ENCODE measurements around the gene CTNNB1.

Gene CTNNB1

GRCh38 chr3:41198950-41199865 is at the start of gene CTNNB1:
Gene CTNNB1 (plus strand): TSS chr3:41199505. CDS start chr3:41224069, 24,564 bp downstream.
- Histone ChIP-seq H3K9me3 (ENCODE audit: control insufficient read depth, low read depth, low read length) (no peaks in the 10 kb centered on the region), H3K27me3 (ENCODE audit: control insufficient read depth, insufficient read depth, low read length) (peaks cover 10% of the 10 kb centered on the region), H3K4me1 (ENCODE audit: control insufficient read depth, low read depth, low read length) (peaks cover 32% of the 10 kb centered on the region), H3K9ac (ENCODE audit: low read length) (peak within 1 kb of the TSS; percentile 96), H3K36me3 (ENCODE audit: control insufficient read depth, low read depth, low read length) (no peaks in the 10 kb centered on the region), H3K4me3 (ENCODE audit: low read length) (peak within 1 kb of the TSS; percentile 98), H3K27ac (ENCODE audit: low read length) (peak within 1 kb of the TSS; percentile 85)

DNA sequence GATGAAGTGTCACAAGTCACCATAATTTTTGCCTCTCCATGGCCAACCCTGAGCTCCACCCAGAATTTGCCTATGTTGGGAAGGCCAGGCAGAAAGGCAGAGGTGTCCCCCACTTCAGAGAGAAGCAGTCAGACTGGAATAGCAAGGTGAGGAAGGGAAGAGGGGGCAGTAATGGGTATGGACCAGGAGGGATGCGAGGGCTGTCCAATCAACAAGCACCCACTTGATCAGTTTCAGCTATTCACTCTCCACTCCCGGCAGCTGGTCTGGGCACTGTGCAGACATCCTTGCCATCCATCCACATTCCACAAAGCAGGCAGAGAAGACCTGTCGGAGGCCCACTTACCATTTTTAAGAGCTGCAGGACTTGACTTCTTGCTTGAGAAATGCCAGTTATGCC is 43.5 kb upstream of the CTNNB1 start:
- Histone ChIP-seq H3K36me3 (ENCODE audit: control insufficient read depth, low read depth, low read length) (no peaks in the 10 kb centered on the region), H3K9ac (ENCODE audit: low read length) (no peak overlapping the region), H3K4me1 (ENCODE audit: control insufficient read depth, low read depth, low read length) (peaks cover 9% of the 10 kb centered on the region)

DNA sequence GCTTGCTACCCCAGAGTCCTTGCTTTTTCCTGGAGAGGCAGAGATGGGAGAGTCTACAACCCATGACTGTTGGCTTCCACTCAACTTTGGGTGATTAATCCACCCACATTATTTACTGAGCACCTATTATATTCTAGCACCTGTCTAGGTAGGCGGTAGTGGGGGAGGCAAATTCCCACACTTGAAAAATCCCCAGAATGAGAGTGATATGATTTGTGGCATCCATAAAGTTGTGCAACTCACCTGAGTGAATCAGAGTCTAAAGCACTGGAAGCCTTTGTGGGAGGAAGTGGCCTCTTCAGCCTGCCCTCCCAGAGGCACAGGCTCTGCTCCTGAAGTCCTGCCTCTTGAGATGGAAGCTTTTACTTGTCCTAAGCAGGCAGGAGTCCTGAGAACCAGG is 40.4 kb upstream of the CTNNB1 start:
- Histone ChIP-seq H3K27ac (ENCODE audit: low read length) (no peak overlapping the region), H3K36me3 (ENCODE audit: control insufficient read depth, low read depth, low read length) (no peaks in the 10 kb centered on the region), H3K9ac (ENCODE audit: low read length) (no peak overlapping the region), H3K4me3 (ENCODE audit: low read length) (no peak overlapping the region), H3K9me3 (ENCODE audit: control insufficient read depth, low read depth, low read length) (no peaks in the 10 kb centered on the region), H3K27me3 (ENCODE audit: control insufficient read depth, insufficient read depth, low read length) (no peaks in the 10 kb centered on the region), H3K4me1 (ENCODE audit: control insufficient read depth, low read depth, low read length) (peaks cover 9% of the 10 kb centered on the region)

More for the DNA sequence above, 43.5 kb upstream of the CTNNB1 start:
- Histone ChIP-seq H3K4me3 (ENCODE audit: low read length) (no peak overlapping the region), H3K27ac (ENCODE audit: low read length) (no peak overlapping the region), H3K27me3 (ENCODE audit: control insufficient read depth, insufficient read depth, low read length) (no peaks in the 10 kb centered on the region), H3K9me3 (ENCODE audit: control insufficient read depth, low read depth, low read length) (no peaks in the 10 kb centered on the region)

DNA sequence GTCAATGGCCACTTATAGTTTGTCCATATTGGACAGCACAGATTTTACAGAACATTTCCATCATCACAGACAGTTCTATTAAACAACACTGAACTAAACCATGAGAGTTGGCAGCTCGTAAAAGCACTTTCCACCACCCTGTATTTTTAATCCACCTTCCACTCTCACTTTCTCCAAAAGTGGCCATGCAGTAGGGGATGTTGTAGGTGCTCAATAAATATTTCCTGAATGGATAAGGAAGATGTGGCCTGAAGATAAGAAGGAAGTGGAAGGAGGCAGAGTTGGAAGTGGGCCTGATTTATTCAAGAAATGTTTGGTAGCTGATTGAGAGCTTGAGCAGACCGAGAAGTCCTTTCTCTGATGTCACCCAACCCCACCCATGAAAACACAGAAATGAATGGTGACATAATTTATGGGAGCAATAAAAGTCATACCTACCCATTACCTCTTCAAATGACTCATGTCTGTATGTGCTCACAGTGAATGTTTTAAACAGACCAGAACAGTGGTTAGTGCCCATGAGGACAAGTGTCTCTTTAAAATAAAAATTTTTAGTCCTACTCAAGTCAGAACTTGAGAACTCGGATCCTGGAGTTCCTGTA is 39.6 kb upstream of the CTNNB1 start:
- Histone ChIP-seq H3K9me3 (ENCODE audit: control insufficient read depth, low read depth, low read length) (no peaks in the 10 kb centered on the region), H3K36me3 (ENCODE audit: control insufficient read depth, low read depth, low read length) (no peaks in the 10 kb centered on the region), H3K27ac (ENCODE audit: low read length) (no peak overlapping the region), H3K27me3 (ENCODE audit: control insufficient read depth, insufficient read depth, low read length) (no peaks in the 10 kb centered on the region), H3K4me1 (ENCODE audit: control insufficient read depth, low read depth, low read length) (peaks cover 9% of the 10 kb centered on the region), H3K4me3 (ENCODE audit: low read length) (no peak overlapping the region), H3K9ac (ENCODE audit: low read length) (no peak overlapping the region)

DNA sequence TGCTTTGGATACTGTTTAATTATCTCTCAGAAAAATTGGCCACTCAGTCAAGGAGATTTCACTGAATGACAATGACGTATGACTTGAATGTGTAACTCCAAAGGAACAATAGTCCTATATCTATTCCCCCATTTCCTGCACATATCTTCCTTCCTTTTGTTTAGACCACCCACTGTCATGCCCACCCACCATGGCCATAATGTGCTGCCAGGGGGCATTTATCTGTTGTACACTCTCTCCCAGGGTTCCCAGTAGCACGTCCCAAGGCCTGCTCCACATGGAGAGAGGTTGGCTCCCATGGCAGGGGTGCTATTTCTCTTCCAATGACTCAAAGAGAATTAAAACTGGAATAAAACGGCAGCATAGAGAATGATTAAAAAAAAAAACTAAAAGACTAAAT is 36.8 kb upstream of the CTNNB1 start:
- no peak overlapping the region for H3K27ac ChIP-seq (ENCODE audit: low read length)
- H3K27me3 ChIP-seq (ENCODE audit: control insufficient read depth, insufficient read depth, low read length), result no peaks in the 10 kb centered on the region
- H3K36me3 ChIP-seq (ENCODE audit: control insufficient read depth, low read depth, low read length), result no peaks in the 10 kb centered on the region
- peaks cover 9% of the 10 kb centered on the region for H3K4me1 ChIP-seq (ENCODE audit: control insufficient read depth, low read depth, low read length)
- no peak overlapping the region for H3K4me3 ChIP-seq (ENCODE audit: low read length)
- no peaks in the 10 kb centered on the region for H3K9me3 ChIP-seq (ENCODE audit: control insufficient read depth, low read depth, low read length)
- no peak overlapping the region for H3K9ac ChIP-seq (ENCODE audit: low read length)

DNA sequence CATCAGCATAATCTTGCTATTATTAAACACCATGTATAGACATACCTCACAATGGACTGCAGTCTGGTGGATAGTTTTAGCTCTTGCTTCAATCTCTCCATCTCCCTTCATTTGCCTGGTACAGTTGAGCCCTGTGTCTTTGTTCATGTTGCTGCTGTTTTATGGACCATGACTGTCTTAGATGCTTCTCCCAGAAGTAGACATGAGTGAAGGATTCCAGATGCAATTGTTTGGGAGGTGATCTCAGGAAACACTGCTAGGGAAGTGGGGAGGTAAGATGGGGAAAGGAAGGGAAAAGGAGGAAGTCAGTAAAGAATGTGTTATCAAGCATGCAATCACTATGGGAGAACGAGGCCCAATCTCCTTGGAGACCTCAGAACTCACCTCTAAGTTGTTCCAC is 36.3 kb upstream of the CTNNB1 start:
- H3K4me1 ChIP-seq (ENCODE audit: control insufficient read depth, low read depth, low read length), result peaks cover 9% of the 10 kb centered on the region
- H3K9me3 ChIP-seq (ENCODE audit: control insufficient read depth, low read depth, low read length), result no peaks in the 10 kb centered on the region
- H3K36me3 ChIP-seq (ENCODE audit: control insufficient read depth, low read depth, low read length), result no peaks in the 10 kb centered on the region

GRCh38 chr3:41163421-41163820 is 35.9 kb upstream of the CTNNB1 start:
- Histone ChIP-seq H3K27me3 (ENCODE audit: control insufficient read depth, insufficient read depth, low read length) (no peaks in the 10 kb centered on the region), H3K27ac (ENCODE audit: low read length) (no peak overlapping the region), H3K9ac (ENCODE audit: low read length) (no peak overlapping the region), H3K4me1 (ENCODE audit: control insufficient read depth, low read depth, low read length) (peaks cover 7% of the 10 kb centered on the region), H3K4me3 (ENCODE audit: low read length) (no peak overlapping the region), H3K9me3 (ENCODE audit: control insufficient read depth, low read depth, low read length) (no peaks in the 10 kb centered on the region), H3K36me3 (ENCODE audit: control insufficient read depth, low read depth, low read length) (no peaks in the 10 kb centered on the region)

More for the DNA sequence above, 36.3 kb upstream of the CTNNB1 start:
- Histone ChIP-seq H3K27ac (ENCODE audit: low read length) (no peak overlapping the region), H3K4me3 (ENCODE audit: low read length) (no peak overlapping the region), H3K27me3 (ENCODE audit: control insufficient read depth, insufficient read depth, low read length) (no peaks in the 10 kb centered on the region), H3K9ac (ENCODE audit: low read length) (no peak overlapping the region)

- Histone ChIP-seq H3K27ac (ENCODE audit: low read length) (no peak overlapping the region), H3K36me3 (ENCODE audit: control insufficient read depth, low read depth, low read length) (no peaks in the 10 kb centered on the region), H3K27me3 (ENCODE audit: control insufficient read depth, insufficient read depth, low read length) (no peaks in the 10 kb centered on the region), H3K9me3 (ENCODE audit: control insufficient read depth, low read depth, low read length) (no peaks in the 10 kb centered on the region), H3K4me1 (ENCODE audit: control insufficient read depth, low read depth, low read length) (no peaks in the 10 kb centered on the region), H3K9ac (ENCODE audit: low read length) (no peak overlapping the region), H3K4me3 (ENCODE audit: low read length) (no peak overlapping the region)
Observed at GRCh38 chr3:41164777-41165176, 34.5 kb upstream of the CTNNB1 start.

DNA sequence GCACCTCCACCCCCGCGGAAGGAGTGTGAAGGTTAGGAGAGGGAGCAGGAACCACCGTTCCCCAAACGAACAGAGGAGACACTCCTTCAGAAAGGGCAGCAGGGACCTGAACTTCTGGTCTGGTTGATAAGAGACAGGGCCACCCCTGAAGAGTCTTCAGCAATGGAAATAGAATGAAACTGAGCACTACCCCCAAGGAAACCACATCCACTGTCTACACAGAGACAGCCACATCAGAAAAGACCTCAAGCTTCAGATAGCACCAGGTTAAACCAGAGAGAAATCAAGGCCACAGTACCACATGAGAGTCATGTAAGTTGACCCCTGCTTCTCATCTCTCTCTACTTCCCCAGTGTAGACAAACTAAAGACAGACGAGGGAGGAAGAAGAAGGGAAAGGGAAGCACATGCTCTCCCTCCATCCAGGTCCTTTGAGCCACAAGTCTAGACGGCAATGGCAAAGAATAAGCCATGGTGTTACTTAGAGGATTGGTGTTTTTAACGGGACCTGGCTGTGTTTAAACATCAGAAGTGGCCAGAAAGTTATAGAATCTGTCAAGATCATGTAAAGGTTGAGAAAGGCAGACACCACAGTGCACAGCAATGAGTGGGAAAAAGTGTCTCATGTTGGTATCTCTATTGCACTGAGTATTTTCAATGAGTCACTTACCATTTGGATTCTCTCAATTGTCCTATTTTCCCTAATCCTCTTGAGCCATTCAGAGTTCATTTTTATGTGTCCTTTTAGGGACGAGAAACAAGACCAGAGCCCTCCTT is 31.4 kb upstream of the CTNNB1 start:
- Histone ChIP-seq H3K9me3 (ENCODE audit: control insufficient read depth, low read depth, low read length) (no peaks in the 10 kb centered on the region), H3K4me1 (ENCODE audit: control insufficient read depth, low read depth, low read length) (no peaks in the 10 kb centered on the region), H3K36me3 (ENCODE audit: control insufficient read depth, low read depth, low read length) (no peaks in the 10 kb centered on the region), H3K4me3 (ENCODE audit: low read length) (no peak overlapping the region), H3K9ac (ENCODE audit: low read length) (no peak overlapping the region), H3K27me3 (ENCODE audit: control insufficient read depth, insufficient read depth, low read length) (no peaks in the 10 kb centered on the region), H3K27ac (ENCODE audit: low read length) (no peak overlapping the region)

DNA sequence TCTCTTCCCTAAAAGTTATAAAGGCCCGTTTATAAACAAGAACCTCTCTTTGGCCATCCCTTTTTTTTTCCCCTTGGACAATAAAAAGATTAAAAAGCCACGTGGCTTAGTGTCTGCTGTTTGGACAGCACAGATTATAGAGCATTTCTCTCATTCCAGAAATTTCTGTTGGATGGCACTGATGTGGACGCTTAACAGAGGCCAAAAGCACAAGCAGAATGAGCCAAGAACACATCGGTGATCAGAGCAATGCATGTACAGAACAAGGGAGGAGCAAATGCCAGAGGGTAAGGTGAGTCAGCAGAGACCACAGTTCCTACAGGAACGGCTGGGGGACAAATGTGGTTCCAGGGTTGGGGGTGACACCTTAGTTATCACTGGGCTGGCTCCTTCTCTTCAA is 30.3 kb upstream of the CTNNB1 start:
- Histone ChIP-seq H3K4me3 (ENCODE audit: low read length) (no peak overlapping the region), H3K36me3 (ENCODE audit: control insufficient read depth, low read depth, low read length) (no peaks in the 10 kb centered on the region), H3K9ac (ENCODE audit: low read length) (no peak overlapping the region), H3K4me1 (ENCODE audit: control insufficient read depth, low read depth, low read length) (no peaks in the 10 kb centered on the region), H3K27ac (ENCODE audit: low read length) (no peak overlapping the region), H3K9me3 (ENCODE audit: control insufficient read depth, low read depth, low read length) (no peaks in the 10 kb centered on the region), H3K27me3 (ENCODE audit: control insufficient read depth, insufficient read depth, low read length) (no peaks in the 10 kb centered on the region)
